Stimulated activated CD4-positive, alpha-beta T cell treated with anti-CD3 and anti-CD28 coated beads, Interleukin-15, amount 100 ng/mL, for 48 hours (primary cell): ENCODE measurements around the gene CTNNA2.
"Not testable (repeated sequence)": the region's sequence is repeated elsewhere in the genome, so short reads cannot be mapped to it uniquely, and the experiment has no call there.

ENCODE experiments used
- DNase-seq, 2 donors: peaks; one replicate each; pipeline ENCODE4 v3.0.0-alpha.2; 2020; ENCODE audit warnings: low read depth in 2 of 2

The CTNNA2 gene

DNA sequence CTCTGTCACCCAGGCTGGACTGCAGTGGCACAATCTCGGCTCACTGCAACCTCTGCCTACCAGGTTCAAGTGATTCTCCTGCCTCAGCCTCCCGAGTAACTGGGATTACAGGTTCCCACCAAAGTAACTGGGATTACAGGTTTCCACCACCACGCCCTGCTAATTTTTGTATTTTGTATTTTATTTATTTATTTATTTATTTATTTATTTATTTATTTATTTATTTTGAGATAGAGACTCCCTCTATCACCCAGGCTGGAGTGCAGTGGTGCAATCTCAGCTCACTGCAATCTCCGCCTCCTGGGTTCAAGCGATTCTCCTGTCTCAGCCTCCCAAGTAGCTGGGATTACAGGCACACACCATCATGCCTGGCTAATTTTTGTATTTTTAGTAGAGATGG lies 633.9 kb downstream of the CTNNA2 start:
- not testable (repeated sequence) for DNase-seq

GRCh38 chr2:80147690-80148089 lies 634.8 kb downstream of the CTNNA2 start:
- DNase-seq, result no peak

GRCh38 chr2:80148906-80149305 lies 636.1 kb downstream of the CTNNA2 start:
- DNase-seq, result no peak

- DNase-seq, result no peak
These were observed 637.1 kb downstream of the CTNNA2 start for GRCh38 chr2:80149991-80150390.

DNA sequence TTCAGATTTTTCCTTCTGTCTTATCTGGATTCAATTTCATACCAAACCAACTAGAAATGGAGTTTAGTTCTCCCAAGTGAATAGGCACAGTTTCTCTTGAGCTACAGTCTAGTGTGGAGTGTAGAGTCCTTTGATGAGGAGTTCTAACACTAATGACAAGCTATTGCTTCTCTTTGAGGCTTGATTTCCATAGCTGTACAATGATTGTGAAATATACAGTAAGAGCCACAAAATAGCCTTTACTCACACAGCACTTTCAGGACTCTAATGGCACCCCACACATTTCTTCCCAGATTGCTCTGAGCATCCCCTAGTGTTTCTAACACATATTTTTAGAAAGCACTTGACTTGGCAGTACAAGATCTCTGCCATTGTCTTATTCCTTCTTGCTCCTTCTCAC lies 638.4 kb downstream of the CTNNA2 start:
- DNase-seq, result no peak

DNA sequence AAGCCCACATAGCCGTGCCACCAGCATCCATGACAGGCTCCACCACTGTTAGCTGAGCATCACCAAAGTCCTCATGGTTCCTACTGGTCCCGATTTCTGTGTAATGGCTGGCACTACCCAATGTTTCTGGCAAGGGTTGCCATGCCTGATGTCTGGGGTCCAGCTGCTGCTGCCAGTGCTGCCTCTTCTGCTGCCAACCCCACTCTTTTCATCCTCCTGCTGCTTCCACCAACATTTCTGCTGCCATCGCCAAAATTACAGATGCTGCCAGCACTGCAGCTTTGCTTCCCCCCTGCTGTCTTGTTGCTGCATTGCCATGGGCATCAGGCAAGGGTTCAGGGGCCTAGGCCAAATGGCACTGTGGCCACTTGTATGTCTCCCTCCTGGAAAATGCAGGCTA lies 638.8 kb downstream of the CTNNA2 start:
- DNase-seq, result no peak

- DNase-seq, result no peak
These were observed 640.3 kb downstream of the CTNNA2 start for GRCh38 chr2:80153151-80153550.

GRCh38 chr2:80153768-80154167 lies 640.9 kb downstream of the CTNNA2 start:
- no peak for DNase-seq

GRCh38 chr2:80154231-80154915 lies 641.5 kb downstream of the CTNNA2 start:
- no peak for DNase-seq

GRCh38 chr2:80164375-80164774 lies 651.5 kb downstream of the CTNNA2 start:
- no peak for DNase-seq

DNA sequence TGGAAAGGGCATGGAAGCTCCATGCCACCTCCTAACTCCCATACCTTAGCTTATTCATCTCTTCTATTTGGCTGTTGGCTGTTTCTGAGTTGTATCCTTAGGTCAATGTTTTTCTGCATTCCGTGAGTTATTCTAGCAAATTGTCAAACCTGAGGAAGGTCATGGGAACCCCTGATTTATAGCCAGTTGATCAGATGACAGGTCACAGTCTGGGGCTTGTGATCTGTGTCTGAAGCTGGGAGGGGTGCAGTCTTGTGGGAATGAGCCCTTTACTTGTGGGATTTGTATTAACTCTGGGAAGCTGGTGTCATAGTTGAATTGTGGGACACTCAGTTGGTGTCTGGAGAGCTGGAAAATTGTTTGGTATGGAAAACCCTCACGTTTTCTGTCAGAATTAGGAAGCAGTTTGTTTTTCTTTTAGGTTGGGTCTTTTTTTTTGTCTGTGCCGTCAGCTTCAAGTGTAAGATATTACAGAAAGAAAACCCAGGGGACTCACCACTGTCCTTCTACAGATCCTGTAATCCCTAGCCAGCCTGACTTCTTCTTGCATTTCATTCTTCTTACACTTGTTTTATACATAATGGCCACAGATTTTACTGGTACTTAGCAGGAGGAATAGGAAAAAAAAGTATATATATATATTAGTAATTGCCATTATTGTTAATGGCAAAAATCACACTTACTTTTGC lies 653.8 kb downstream of the CTNNA2 start:
- no peak for DNase-seq

DNA sequence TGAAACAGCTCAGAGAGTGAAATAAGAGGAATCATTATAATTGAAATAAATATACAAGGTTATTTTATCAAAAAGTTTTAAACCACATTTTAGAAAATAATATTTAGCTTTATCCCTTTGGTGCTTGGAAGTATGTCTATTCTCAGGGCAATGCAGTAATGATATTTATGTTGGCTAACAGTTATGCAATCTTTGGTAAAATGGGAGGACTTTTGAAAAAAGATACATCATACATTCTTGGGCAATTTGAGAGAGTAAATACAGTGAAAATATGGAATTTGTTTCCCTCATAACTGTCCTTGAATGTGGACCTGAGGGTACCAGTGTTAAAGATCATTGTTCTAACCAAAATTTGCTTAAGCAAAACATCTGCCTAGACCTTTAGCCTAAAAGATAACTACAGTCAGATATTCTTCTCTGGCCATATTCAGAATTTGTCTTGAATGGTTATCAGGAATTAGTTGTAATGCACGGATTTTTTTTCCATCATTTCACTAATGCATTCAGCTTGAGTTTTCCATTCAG lies 654.5 kb downstream of the CTNNA2 start:
- DNase-seq, result no peak

- no peak for DNase-seq
These were observed 655.2 kb downstream of the CTNNA2 start for GRCh38 chr2:80168037-80168436.

- no peak for DNase-seq
These were observed 656.0 kb downstream of the CTNNA2 start for GRCh38 chr2:80168801-80169200.

DNA sequence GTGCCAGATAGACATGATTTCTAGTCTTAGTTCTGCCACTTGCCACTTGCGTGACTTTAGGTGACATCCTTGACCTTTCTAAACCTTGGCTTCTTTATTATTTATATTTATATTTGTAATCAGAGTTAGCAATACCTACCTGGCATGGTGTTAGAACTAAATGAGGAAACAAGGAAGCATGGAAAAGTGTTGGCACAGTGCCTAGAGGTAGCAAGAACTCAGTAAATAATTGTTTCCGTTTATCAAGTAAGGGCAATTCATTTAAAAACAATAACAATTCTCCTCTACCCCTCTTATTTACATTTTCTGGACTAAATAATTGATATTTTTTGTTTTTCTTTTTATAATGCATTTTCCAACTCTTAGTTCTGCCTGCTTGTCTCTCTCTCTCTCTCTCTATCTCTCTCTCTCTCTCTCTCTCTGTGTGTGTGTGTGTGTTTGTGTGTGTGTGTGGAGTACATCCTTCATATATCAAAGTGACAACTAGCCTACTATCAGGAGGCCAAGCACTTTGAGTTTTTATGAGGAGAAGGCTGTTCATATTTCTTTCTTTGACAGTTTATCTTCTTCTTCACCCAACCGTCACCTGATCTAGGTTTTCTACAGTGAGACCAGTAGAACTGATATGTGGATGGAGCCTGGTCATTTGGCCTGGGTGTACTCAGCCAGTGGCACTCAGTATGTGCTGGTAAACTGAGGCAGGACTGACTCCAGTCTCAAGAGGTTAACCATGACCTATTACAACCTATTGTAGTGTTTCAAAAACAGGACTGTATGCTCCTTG lies 657.2 kb downstream of the CTNNA2 start:
- DNase-seq, result no peak

DNA sequence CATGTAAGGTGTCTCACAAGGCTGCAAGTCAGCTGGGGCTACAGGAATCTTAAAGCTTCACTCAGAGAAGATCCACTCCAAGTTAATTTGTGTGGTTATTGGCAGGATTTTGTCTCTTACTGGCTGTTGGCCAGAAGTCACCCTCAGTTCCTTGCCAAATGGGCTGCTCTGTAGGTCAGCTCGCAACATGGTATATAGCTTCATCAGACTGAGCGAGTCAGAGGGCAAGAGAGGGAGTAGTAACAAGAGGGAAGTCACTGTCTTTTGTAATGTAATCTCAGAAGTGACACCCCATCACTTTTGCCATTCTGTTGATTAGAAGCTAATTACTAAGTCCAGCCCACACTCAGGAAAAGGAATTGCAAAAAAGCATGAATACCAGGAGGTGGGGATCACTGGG lies 672.2 kb downstream of the CTNNA2 start:
- DNase-seq, result no peak

GRCh38 chr2:80186262-80186661 lies 673.4 kb downstream of the CTNNA2 start:
- DNase-seq, result no peak

- DNase-seq, result no peak
These were observed 674.3 kb downstream of the CTNNA2 start for GRCh38 chr2:80187156-80187555.

DNA sequence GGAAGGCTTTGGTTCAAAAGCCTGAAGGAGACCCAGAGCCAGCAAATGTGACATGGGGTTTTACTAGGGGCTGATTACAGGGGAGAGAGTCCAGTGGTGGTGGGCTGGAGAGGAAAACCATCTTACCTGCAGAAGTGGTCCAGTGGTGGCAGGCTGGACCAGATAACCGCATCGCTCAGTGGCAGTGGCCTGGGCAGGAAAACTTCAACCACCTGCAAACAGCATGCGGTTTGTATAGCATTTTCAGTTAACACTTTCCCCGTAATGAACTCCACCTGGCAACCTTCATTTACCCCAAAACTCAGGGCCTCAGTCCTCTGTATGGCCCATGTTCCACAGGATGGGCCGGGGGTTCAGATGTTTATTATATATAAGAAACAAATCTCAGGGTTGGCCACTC lies 677.3 kb downstream of the CTNNA2 start:
- no peak for DNase-seq

GRCh38 chr2:80193566-80193965 lies 680.7 kb downstream of the CTNNA2 start:
- DNase-seq, result no peak

DNA sequence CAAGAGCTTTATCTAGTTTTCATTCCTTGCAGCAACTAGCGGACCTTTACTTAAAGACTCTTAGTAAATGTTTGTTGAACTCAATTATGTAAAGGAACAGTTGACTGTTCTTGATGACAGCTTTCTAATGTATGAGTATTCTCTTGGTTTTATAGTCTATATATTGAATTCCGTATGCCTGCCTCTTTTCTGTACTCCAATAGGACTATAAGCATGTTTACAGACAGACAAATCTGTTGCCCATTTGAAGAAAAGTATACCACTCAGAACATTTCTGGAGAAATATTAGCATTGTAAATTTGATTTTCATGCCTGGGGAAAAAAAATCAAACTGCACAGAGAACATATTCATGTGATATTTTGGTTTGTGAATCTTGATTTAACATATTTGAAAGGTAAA lies 682.2 kb downstream of the CTNNA2 start:
- DNase-seq, result no peak

GRCh38 chr2:80198042-80198441 lies 685.2 kb downstream of the CTNNA2 start:
- DNase-seq, result no peak

- DNase-seq, result no peak
These were observed 686.7 kb downstream of the CTNNA2 start for GRCh38 chr2:80199504-80199903.
